ENCODE results near the gene ARHGEF35.
"Not testable (repeated sequence)": the region's sequence is repeated elsewhere in the genome, so short reads cannot be mapped to it uniquely, and the experiment has no call there.

ARHGEF35 gene

GRCh38 chr7:144201978-144202377, 6.3 kb upstream of the ARHGEF35 start:
- H3K27me3 ChIP-seq (ENCODE audit: insufficient read depth, poor library complexity, severe bottlenecking); H3K27ac ChIP-seq (replicated peaks); DNase-seq (ENCODE audit: low read depth in 1 of 2, low spot score in 1 of 2); H3K4me3 ChIP-seq (replicated peaks; ENCODE audit: insufficient read depth, low read length): not testable (repeated sequence)

DNA sequence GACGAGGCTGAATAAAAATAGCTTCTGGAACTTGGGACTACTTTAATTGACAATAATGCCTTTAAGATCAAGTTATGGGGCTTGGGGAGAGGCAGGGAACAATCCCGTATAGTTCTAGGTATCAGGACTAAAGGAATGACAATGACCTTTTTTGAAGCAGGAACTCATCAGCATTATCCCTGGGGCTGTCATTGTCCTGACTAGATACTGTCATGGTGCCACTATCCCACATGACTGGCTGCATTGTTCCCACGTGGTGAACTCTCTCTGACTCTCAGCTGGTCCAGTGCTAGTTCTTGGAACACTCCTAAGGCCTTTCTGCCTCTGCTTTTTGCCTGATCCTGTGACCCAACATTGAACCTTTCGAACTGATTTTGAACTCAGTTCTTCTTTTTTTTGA, 3.3 kb upstream of the ARHGEF35 start:
- DNase-seq (ENCODE audit: low read depth in 1 of 2, low spot score in 1 of 2): not testable (repeated sequence)

DNA sequence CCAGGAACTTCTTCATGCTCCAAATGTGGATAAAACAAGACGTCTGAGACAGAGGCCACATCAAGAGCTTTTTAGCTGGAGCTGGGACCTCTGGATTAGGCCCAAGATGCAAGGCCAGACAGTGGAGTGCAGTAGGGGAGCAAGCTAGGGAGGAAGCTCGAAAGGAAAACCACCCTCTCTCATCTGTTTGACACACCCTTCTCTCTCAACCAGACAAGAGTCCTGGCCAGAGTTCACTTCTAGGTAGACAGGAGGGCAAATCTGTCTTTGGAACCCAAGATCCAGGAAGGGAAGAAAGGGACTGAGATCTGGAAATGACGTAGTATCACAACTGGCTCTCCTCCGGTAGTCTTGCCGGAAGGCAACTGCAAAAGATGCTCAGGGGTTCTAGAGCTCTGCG, 1.2 kb downstream of the ARHGEF35 start:
- not testable (repeated sequence) for H3K27ac ChIP-seq (replicated peaks); H3K27me3 ChIP-seq (ENCODE audit: insufficient read depth, poor library complexity, severe bottlenecking); DNase-seq (ENCODE audit: low read depth in 1 of 2, low spot score in 1 of 2); H3K4me3 ChIP-seq (replicated peaks; ENCODE audit: insufficient read depth, low read length)

More for the DNA sequence above, 3.3 kb upstream of the ARHGEF35 start:
- H3K4me3 ChIP-seq (replicated peaks; ENCODE audit: insufficient read depth, low read length); H3K27ac ChIP-seq (replicated peaks); H3K27me3 ChIP-seq (ENCODE audit: insufficient read depth, poor library complexity, severe bottlenecking): not testable (repeated sequence)

DNA sequence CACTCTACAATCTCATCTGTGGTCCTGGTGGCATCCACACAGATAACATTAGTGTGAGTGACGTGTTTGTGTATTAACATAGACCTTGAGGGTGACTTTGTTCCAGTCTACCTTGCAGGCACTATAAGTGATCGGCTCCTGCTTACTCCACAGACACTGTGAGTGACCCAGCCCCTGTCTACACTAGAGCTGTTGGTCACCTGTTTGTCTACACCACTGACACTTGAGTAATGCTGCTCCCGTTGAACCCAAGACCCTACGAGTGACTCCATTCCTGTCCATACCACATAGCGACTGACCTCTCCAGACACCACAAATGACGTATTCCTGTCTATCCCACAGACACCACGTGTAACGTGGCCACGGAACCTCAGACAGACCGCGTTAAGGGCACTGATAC, 1.9 kb downstream of the ARHGEF35 start:
- DNase-seq (ENCODE audit: low read depth in 1 of 2, low spot score in 1 of 2); H3K27ac ChIP-seq (replicated peaks); H3K27me3 ChIP-seq (ENCODE audit: insufficient read depth, poor library complexity, severe bottlenecking); H3K4me3 ChIP-seq (replicated peaks; ENCODE audit: insufficient read depth, low read length): not testable (repeated sequence)

DNA sequence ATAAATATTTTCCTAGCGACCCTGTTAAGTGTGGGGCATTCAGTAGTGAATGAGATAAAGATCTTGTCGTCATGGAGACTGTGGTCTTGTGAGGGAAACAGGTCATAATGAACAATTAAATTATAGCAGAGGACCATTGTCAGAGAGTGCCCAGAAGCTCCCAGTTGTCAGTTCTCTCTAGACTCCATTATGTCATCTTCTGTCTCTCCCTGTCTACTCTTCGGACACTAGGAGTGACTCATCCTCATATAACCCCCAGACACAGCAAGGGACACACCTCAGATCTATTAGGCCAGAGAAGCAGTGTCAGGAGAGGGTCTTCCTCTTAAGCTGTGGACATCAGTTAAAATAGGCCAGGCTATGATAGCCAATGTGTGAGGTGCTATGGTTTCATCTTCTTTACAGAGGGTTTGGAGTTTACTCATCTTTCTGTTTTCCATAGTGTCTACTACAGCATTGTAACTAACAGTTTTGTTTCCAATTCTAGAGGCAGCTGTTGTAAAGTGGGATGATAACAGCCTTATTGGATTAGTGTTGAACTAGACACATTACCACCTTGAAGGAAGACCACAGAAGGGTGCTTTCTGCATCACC, 7.0 kb downstream of the ARHGEF35 start:
- not testable (repeated sequence) for DNase-seq (ENCODE audit: low read depth in 1 of 2, low spot score in 1 of 2); H3K27me3 ChIP-seq (ENCODE audit: insufficient read depth, poor library complexity, severe bottlenecking); H3K27ac ChIP-seq (replicated peaks); H3K4me3 ChIP-seq (replicated peaks; ENCODE audit: insufficient read depth, low read length)

DNA sequence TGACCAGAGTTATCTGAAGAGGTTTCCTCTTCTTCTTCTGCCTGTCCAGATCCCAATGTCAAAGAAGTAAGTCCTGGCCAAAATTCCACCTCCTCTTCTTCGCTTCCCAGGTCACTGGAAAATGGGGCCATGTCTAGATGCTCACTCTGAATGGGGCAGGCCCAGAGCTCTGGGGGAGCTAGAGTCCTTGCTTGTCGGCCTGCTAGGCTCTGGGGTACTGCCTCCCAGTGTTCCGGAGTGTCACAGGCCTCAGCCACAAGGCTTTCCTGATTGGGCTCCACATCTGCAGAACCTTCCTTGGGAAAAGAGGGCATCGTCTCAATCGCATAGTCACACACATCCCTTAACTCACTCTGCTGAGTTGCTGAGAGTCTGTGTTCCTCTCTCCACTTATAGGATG, 7.8 kb downstream of the ARHGEF35 start:
- not testable (repeated sequence) for H3K4me3 ChIP-seq (replicated peaks; ENCODE audit: insufficient read depth, low read length); H3K27me3 ChIP-seq (ENCODE audit: insufficient read depth, poor library complexity, severe bottlenecking); H3K27ac ChIP-seq (replicated peaks); DNase-seq (ENCODE audit: low read depth in 1 of 2, low spot score in 1 of 2)

- not testable (repeated sequence) for H3K27me3 ChIP-seq (ENCODE audit: insufficient read depth, poor library complexity, severe bottlenecking); H3K27ac ChIP-seq (replicated peaks); DNase-seq (ENCODE audit: low read depth in 1 of 2, low spot score in 1 of 2); H3K4me3 ChIP-seq (replicated peaks; ENCODE audit: insufficient read depth, low read length)
Observed at GRCh38 chr7:144183166-144183565, 12.5 kb downstream of the ARHGEF35 start, which contains the start of gene CTAGE4. Gene CTAGE4 (plus strand): TSS chr7:144183466. CDS start chr7:144183504, 38 bp downstream.

DNA sequence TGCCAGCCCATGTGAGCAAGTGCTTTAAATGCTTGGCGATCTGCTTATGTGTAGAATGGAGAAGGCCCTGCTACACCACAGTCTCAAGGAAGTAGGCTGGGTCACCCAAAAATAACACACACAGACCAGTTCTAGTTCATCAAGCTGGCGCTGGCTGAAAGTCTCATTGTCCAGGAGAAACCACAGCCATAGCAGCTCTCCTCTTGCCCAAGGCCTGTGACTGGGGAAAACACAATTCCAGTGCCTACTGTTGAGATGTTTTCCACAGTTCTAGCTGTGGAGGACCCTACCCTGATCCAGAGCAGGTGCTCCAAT, 16.5 kb downstream of the ARHGEF35 start:
- H3K4me3 ChIP-seq (replicated peaks; ENCODE audit: insufficient read depth, low read length); DNase-seq (ENCODE audit: low read depth in 1 of 2, low spot score in 1 of 2); H3K27me3 ChIP-seq (ENCODE audit: insufficient read depth, poor library complexity, severe bottlenecking); H3K27ac ChIP-seq (replicated peaks): not testable (repeated sequence)

DNA sequence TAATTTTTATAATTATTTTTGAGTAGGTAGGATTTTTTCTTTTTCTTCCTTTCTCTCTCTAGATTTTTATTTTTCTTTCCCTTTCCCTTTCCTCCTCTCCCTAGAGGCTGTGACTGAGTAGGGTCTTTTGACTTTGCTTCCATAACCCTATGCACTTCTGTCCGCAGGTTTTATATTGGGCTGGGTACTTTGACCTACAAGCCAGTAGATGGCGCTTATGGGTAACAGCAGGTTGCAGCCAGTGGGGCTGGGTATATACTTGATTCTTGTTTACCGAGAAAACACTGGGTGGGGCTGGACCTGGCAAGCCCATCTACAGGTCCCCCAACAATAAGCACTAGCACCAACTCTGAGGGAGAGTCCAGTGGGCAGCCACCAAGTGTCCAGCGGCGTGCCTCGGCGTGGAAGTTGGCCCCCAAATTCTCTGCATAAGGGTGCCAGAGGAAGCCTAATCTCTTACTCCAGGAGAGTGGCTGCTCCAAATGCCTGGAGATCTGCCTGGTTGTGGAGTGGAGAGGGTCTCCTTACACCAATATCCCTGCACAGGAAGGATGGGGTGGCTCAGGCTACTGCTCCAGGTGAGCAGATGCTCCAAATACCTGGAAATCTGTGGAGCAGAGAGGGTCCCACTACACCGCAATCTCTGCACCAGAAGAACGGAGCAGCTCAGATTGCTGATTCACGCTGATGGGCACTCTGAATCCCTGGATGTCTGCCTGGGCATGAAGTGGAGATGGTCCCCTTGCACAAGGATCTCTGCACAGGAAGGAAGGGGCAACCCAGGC, 17.1 kb downstream of the ARHGEF35 start:
- peak in 1 of 2 experiments; percentile 14 for DNase-seq (ENCODE audit: low read depth in 1 of 2, low spot score in 1 of 2)
- H3K27me3 ChIP-seq (ENCODE audit: insufficient read depth, poor library complexity, severe bottlenecking); H3K27ac ChIP-seq (replicated peaks); H3K4me3 ChIP-seq (replicated peaks; ENCODE audit: insufficient read depth, low read length): not testable (repeated sequence)

- Histone ChIP-seq H3K4me3 (replicated peaks; ENCODE audit: insufficient read depth, low read length) (no peak overlapping the region), H3K27me3 (ENCODE audit: insufficient read depth, poor library complexity, severe bottlenecking) (no peaks in the 10 kb centered on the region), H3K27ac (replicated peaks) (no peak overlapping the region)
- DNase-seq (ENCODE audit: low read depth in 1 of 2, low spot score in 1 of 2): no peak
- TF ChIP-seq, protein P1, sequence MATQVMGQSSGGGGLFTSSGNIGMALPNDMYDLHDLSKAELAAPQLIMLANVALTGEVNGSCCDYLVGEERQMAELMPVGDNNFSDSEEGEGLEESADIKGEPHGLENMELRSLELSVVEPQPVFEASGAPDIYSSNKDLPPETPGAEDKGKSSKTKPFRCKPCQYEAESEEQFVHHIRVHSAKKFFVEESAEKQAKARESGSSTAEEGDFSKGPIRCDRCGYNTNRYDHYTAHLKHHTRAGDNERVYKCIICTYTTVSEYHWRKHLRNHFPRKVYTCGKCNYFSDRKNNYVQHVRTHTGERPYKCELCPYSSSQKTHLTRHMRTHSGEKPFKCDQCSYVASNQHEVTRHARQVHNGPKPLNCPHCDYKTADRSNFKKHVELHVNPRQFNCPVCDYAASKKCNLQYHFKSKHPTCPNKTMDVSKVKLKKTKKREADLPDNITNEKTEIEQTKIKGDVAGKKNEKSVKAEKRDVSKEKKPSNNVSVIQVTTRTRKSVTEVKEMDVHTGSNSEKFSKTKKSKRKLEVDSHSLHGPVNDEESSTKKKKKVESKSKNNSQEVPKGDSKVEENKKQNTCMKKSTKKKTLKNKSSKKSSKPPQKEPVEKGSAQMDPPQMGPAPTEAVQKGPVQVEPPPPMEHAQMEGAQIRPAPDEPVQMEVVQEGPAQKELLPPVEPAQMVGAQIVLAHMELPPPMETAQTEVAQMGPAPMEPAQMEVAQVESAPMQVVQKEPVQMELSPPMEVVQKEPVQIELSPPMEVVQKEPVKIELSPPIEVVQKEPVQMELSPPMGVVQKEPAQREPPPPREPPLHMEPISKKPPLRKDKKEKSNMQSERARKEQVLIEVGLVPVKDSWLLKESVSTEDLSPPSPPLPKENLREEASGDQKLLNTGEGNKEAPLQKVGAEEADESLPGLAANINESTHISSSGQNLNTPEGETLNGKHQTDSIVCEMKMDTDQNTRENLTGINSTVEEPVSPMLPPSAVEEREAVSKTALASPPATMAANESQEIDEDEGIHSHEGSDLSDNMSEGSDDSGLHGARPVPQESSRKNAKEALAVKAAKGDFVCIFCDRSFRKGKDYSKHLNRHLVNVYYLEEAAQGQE (IDR thresholded peaks at IDR 0.05; ENCODE audit: insufficient replicate concordance, low read depth): no peak
- TF ChIP-seq POLR2AphosphoS5 (IDR thresholded peaks at IDR 0.05; ENCODE audit: low read depth) (no peak), GABPA (IDR thresholded peaks at IDR 0.05; ENCODE audit: low read depth) (no peak), SPI1 (IDR thresholded peaks at IDR 0.05; ENCODE audit: borderline replicate concordance, low read depth) (no peak)
- TF ChIP-seq, protein P2, sequence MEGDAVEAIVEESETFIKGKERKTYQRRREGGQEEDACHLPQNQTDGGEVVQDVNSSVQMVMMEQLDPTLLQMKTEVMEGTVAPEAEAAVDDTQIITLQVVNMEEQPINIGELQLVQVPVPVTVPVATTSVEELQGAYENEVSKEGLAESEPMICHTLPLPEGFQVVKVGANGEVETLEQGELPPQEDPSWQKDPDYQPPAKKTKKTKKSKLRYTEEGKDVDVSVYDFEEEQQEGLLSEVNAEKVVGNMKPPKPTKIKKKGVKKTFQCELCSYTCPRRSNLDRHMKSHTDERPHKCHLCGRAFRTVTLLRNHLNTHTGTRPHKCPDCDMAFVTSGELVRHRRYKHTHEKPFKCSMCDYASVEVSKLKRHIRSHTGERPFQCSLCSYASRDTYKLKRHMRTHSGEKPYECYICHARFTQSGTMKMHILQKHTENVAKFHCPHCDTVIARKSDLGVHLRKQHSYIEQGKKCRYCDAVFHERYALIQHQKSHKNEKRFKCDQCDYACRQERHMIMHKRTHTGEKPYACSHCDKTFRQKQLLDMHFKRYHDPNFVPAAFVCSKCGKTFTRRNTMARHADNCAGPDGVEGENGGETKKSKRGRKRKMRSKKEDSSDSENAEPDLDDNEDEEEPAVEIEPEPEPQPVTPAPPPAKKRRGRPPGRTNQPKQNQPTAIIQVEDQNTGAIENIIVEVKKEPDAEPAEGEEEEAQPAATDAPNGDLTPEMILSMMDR (IDR thresholded peaks at IDR 0.05; ENCODE audit: insufficient read depth, low read length): no peak
Observed at GRCh38 chr7:144174613-144175012, 21.0 kb downstream of the ARHGEF35 start.

DNA sequence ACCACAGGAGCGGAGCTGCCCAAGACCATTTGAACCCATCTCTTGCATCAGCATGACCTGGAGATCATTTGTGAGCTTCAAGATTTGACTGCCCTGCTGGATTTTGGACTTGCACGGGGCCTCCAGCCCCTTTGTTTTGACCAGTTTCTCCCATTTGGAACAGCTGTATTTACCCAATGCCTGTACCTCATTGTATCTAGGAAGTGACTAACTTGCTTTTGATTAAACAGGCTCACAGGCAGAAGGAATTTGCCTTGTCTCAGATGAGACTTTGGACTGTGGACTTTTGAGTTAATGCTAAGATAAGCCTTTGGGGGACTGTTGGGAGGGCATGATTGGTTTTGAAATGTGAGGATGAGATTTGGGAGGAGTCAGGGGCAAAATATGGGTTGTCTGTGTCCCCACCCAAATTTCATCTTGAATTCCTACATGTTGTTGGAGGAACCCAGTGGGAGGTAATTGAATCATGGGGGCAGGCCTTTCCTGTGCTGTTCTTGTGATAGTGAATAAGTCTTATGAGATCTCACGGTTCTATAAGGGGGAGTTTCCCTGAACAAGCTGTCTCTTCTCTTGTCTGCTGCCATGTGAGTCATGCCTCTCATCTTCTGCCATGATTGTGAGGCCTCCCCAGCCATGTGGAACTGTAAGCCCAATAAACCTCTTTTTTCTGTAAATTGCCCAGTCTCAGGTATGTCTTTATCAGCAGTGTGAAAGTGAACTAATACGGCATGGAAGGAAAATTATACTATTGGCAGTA, 23.9 kb downstream of the ARHGEF35 start:
- not testable (repeated sequence) for DNase-seq (ENCODE audit: low read depth in 1 of 2, low spot score in 1 of 2); H3K27me3 ChIP-seq (ENCODE audit: insufficient read depth, poor library complexity, severe bottlenecking); H3K4me3 ChIP-seq (replicated peaks; ENCODE audit: insufficient read depth, low read length); H3K27ac ChIP-seq (replicated peaks)
